K562 (cell line): ENCODE measurements around the gene ABCB9. TPM values are rescaled to one million over a fixed set of nuclear protein-coding genes. Genes with fewer than 3 reads are reported as not detected.

Experiments used
- BHLHE40 ChIP-seq: IDR thresholded peaks from 2 replicates; pipeline ENCODE4 v1.6.1; 2011; ENCODE audit warnings: low read length, improper control_type of control experiment
- E2F8 ChIP-seq: fragments of 450-650 bp; IDR thresholded peaks from 2 replicates; pipeline ENCODE4 v1.7.1; 2018; ENCODE audit warnings: mild to moderate bottlenecking, low read depth; ENCODE audit not compliant: partially characterized antibody
- EP300 ChIP-seq: IDR thresholded peaks from 2 replicates; pipeline ENCODE4 v1.6.1; 2012; ENCODE audit warnings: low read length, improper control_type of control experiment
- POLR2B ChIP-seq: fragments of 450-650 bp; IDR thresholded peaks from 2 replicates; pipeline ENCODE4 v1.6.1; 2018; ENCODE audit warnings: low read depth; ENCODE audit not compliant: partially characterized antibody
- PTTG1 ChIP-seq: fragments of 450-650 bp; IDR thresholded peaks from 2 replicates; pipeline ENCODE4 v1.6.1; 2016; ENCODE audit warnings: low read depth, mild to moderate bottlenecking, missing genetic modification characterization, missing compliant biosample characterization
- RCOR1 ChIP-seq, 2 experiments: IDR thresholded peaks; 2 replicates each; pipeline ENCODE4 v1.6.1; 2012; ENCODE audit warnings: low read depth in 2 of 2, low read length in 2 of 2, borderline replicate concordance in 1 of 2, improper control_type of control experiment in 1 of 2
- SP1 ChIP-seq: sonication (generic); formaldehyde crosslinking; IDR thresholded peaks from 2 replicates; pipeline ENCODE4 v1.8.1; 2022; ENCODE audit warnings: mild to moderate bottlenecking, missing genetic modification reagents
- TAF7 ChIP-seq: fragments of 450-650 bp; IDR thresholded peaks from 2 replicates; pipeline ENCODE4 v1.6.1; 2016; ENCODE audit warnings: missing genetic modification characterization, missing compliant biosample characterization
- ZKSCAN1 ChIP-seq: fragments of 150-350 bp; IDR thresholded peaks from 2 replicates; pipeline ENCODE4 v1.6.1; 2016; ENCODE audit warnings: low read depth, low read length
- ZMIZ1 ChIP-seq, 2 experiments: fragments of 150-350 bp in 1 of 2; IDR thresholded peaks; 2 replicates each; pipeline ENCODE4 v1.6.1; 2012 to 2016; ENCODE audit warnings: low read depth in 2 of 2, low read length in 2 of 2, mild to moderate bottlenecking in 1 of 2, moderate library complexity in 1 of 2
- ZNF217 ChIP-seq: sonication (generic); formaldehyde crosslinking; IDR thresholded peaks from 2 replicates; pipeline ENCODE4 v1.8.0; 2022; ENCODE audit warnings: mild to moderate bottlenecking, missing genetic modification reagents
- ZNF407 ChIP-seq: fragments of 450-650 bp; IDR thresholded peaks from 2 replicates; pipeline ENCODE4 v1.6.1; 2016; ENCODE audit warnings: low read depth
- polyA plus RNA-seq, 8 experiments: library from polyadenylated mRNA; depleted of rRNA in 4 of 8; stranded (reverse) in 5 of 8; unstranded in 3 of 8; fragments of >200 nt; fragmentation: Nextera tagmentation in 2 of 8; fragmentation: Illumina TruSeq in 1 of 8; extraction: Ambion mirVana in 2 of 8; extraction: Trizol in 1 of 8; gene quantifications; 2 replicates each; pipeline versions ENCODE4 v1.2.1 to v1.2.3, GENCODE V29; 2011 to 2014; ENCODE audit warnings: inconsistent platforms in 1 of 8, missing spikeins in 1 of 8
- total RNA-seq, 7 experiments: library from RNA; depleted of rRNA in 6 of 7; stranded (reverse); fragments of >200 nt in 6 of 7; fragmentation: Illumina TruSeq in 2 of 7; extraction: Trizol in 2 of 7; gene quantifications; 2 replicates each; pipeline versions ENCODE4 v1.2.1 to v1.2.3, GENCODE V29; 2011 to 2021; ENCODE audit warnings: low replicate concordance in 1 of 7

ABCB9 gene
- total and polyA plus RNA-seq, 9 of the 15 experiments (the other 6 are each of a cell fraction or from before 2014, with no cell fraction given), result 0.20 to 12.6 (median 6.2) TPM

GRCh38 chr12:122974892-122975789 lies 8.9 kb upstream of the ABCB9 start, which contains the start of gene OGFOD2 (continued):
- peak in 1 of 2 experiments; percentile 13; a peak in 1 of 4 replicates for TF ChIP-seq ZMIZ1 (IDR thresholded peaks at IDR 0.05; ENCODE audit: low read depth in 2 of 2, low read length in 2 of 2)
- no peak for TF ChIP-seq ZKSCAN1
- TF ChIP-seq BHLHE40, result peak; percentile 97
- peak; percentile 62; the same call in 1 of the 2 replicates for TF ChIP-seq EP300
- TF ChIP-seq PTTG1, result no peak
- peak; percentile 66 for TF ChIP-seq POLR2B
- peak in 1 of 2 experiments; percentile 33; a peak in 1 of 4 replicates for TF ChIP-seq RCOR1 (IDR thresholded peaks at IDR 0.05; ENCODE audit: borderline replicate concordance in 1 of 2, low read depth in 2 of 2, low read length in 2 of 2)
- peak; percentile 55; the same call in 1 of the 2 replicates for TF ChIP-seq TAF7 (tag)
- peak; percentile 93 for TF ChIP-seq ZNF407
- TF ChIP-seq SP1 (CRISPR knock-in tag), result peak; percentile 56; the same call in 1 of the 2 replicates
- TF ChIP-seq E2F8, result peak; percentile 11
- no peak for TF ChIP-seq ZNF217 (CRISPR knock-in tag)
